ENCODE results near the gene ELOVL6. TPM values are rescaled to one million over a fixed set of nuclear protein-coding genes. Genes with fewer than 3 reads are reported as not detected.

ELOVL6 gene
- total and polyA plus RNA-seq, 2 of the 4 experiments (the other 2 are of a cell fraction): 17.9 to 19.0 TPM

DNA sequence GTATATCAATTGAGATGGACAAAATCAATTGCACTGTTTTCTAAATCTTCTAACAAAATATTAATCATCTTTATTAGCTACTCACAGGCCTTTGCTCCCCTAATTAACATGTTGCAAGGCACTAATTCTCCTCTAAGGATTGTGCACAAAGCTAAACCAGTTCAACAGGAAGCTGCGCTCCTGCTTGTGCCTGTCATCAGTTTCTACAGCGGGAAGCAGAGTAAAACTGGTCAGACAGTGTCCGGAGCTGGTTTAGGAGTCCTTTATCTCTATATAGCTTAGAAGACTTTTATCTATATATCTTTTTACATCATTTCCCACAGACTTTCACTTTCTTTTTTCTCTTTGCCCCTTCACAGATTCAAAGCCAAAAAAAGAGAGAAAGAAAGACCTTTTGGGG, 79.1 kb downstream of the ELOVL6 start:
- H3K4me1 ChIP-seq (ENCODE audit: control insufficient read depth, insufficient read depth, low read length): peaks cover 5% of the 10 kb centered on the region
- H4K8ac ChIP-seq (ENCODE audit: low read depth in 2 of 2, low read length in 2 of 2): no peak overlapping the region
- no peak overlapping the region for H2AK9ac ChIP-seq (replicated peaks; ENCODE audit: low read depth, low read length, poor library complexity)
- no peaks in the 10 kb centered on the region; the same call in 1 of the 2 replicates for H3K36me3 ChIP-seq (ENCODE audit: control insufficient read depth, insufficient read depth, low read length)
- peak overlapping the region; percentile 37; the same call in 1 of the 2 replicates for H3K27ac ChIP-seq (ENCODE audit: insufficient read depth, low read length)
- in situ Hi-C loops (cut with MboI; ENCODE audit: low sequenced_read_pairs): no loop called here
- no peak overlapping the region for H4K91ac ChIP-seq (ENCODE audit: insufficient read depth, low read depth, low read length)
- no peaks in the 10 kb centered on the region for H4K20me1 ChIP-seq (ENCODE audit: insufficient read depth, low read length)
- no peak overlapping the region for H2BK20ac ChIP-seq (ENCODE audit: low read depth, low read length)
- H3K9me1 ChIP-seq (ENCODE audit: insufficient read depth, low read length): peaks cover 4% of the 10 kb centered on the region; the same call in 1 of the 2 replicates
- DNase-seq (no peak), ATAC-seq (ENCODE audit: low read depth) (peak; percentile 45; the same call in 1 of the 2 replicates)
- intact Hi-C loops (cut with micrococcal nuclease): no loop called here
- no peak overlapping the region for H3K14ac ChIP-seq (replicated peaks; ENCODE audit: low read depth, low read length)
- H2AFZ ChIP-seq (replicated peaks; ENCODE audit: low read length, poor library complexity): no peak overlapping the region
- dilution Hi-C loops (cut with HindIII; ENCODE audit: low sequenced_read_pairs, unreplicated experiment): no loop called here
- no peak overlapping the region for H3K4ac ChIP-seq (ENCODE audit: low read depth, low read length)
- peak overlapping the region; percentile 22; the same call in 1 of the 2 replicates for H4K5ac ChIP-seq (ENCODE audit: low read depth, low read length)
- peak overlapping the region; percentile 24; the same call in 1 of the 2 replicates for H3K18ac ChIP-seq (ENCODE audit: low read depth, low read length)
- no peak overlapping the region for H3K9ac ChIP-seq (ENCODE audit: low read depth, low read length)
- no CpG with 5 or more reads among the region's 3 CpGs for WGBS, 2 experiments (ENCODE audit: extremely low coverage in 2 of 2, insufficient read length in 1 of 2)
- no peak for TF ChIP-seq CHD1 (IDR thresholded peaks at IDR 0.05; ENCODE audit: low read depth, low read length)
- 0 out of 2 replicates have a peak, but pooled peaks have one; percentile 27 for TF ChIP-seq RFX5 (IDR thresholded peaks at IDR 0.05; ENCODE audit: low read depth, low read length)
- no peak overlapping the region for H3K4me2 ChIP-seq (ENCODE audit: low read depth, low read length)
- ChIA-PET CTCF (interaction anchor here (0.7 kb wide), 1 partner anchor 1323 kb away, joined by 4 read pairs; no protein-coding TSS in a partner anchor), POLR2A (ENCODE audit: unreplicated experiment) (no interaction called here)
- H3K23ac ChIP-seq (ENCODE audit: low read depth, low read length): no peak overlapping the region
- no peak overlapping the region for H2AK5ac ChIP-seq (ENCODE audit: low read depth, low read length)
- H2BK120ac ChIP-seq (ENCODE audit: low read depth, low read length): no peak overlapping the region
- no peaks in the 10 kb centered on the region; the same call in 1 of the 2 replicates for H3K9me3 ChIP-seq (ENCODE audit: control insufficient read depth, insufficient read depth, low read length)
- no peak overlapping the region for H2BK15ac ChIP-seq (ENCODE audit: low read depth, low read length)
- H3K27me3 ChIP-seq (ENCODE audit: control insufficient read depth, insufficient read depth, low read length): no peaks in the 10 kb centered on the region
- no peak overlapping the region for H3K56ac ChIP-seq (ENCODE audit: extremely low read depth, insufficient read depth, low read length)
- peaks cover 4 to 5% of the 10 kb centered on the region in 2 experiments; a peak in 2 of 4 replicates for H3K79me1 ChIP-seq (ENCODE audit: low read depth in 1 of 2, low read length in 2 of 2)
- no TSS peak for BruUV-seq (replicated peaks)
- no peak overlapping the region for H3K4me3 ChIP-seq (ENCODE audit: insufficient read depth, low read depth, low read length)
- H2BK5ac ChIP-seq (ENCODE audit: low read depth, low read length, poor library complexity, severe bottlenecking): no peak overlapping the region
